ENCODE results near the gene GALE.

DNA sequence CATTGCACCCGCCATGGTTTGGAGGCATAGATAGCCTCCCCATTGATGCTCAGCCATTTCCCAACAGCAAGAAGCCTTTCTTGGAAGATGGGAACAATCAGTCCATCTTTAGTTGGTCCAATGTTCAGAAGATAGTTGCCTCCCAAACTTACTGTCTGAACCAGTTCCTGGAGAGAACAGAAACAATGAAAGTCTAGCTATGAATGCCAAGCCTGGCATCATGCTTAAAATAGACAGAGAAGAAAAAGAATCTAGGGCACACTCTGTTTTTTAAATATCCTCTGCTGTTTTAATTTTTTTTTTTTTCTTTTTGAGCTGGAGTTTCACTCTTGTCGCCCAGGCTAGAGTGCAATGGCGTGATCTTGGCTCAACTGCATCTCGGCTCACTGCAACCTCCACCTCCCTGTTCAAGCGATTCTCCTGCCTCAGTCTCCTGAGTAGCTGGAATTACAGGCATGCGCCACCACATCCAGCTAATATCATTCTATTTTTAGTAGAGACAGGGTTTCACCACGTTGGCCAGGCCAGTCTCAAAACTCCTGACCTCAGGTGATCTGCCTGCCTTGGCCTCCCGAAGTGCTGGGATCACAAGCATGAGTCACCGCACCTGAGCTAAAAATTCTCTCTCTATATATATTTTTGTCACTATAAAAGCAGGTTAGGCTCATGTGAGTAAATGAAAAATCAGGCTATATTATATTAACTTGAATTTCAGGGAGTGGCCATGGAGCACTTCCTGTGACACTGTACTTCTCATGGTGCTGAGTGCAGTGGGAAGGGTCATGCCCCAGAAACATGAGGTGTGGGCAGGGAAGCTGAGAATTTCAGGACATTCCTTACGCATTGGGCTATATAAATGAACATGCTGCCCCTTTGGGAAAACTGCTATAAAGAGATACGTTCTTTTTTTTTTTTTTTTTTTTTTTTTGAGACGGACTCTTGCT, 48.4 kb upstream of the GALE start:
- no peak for TF ChIP-seq POLR2A (IDR thresholded peaks at IDR 0.05)
- TF ChIP-seq, protein P1, sequence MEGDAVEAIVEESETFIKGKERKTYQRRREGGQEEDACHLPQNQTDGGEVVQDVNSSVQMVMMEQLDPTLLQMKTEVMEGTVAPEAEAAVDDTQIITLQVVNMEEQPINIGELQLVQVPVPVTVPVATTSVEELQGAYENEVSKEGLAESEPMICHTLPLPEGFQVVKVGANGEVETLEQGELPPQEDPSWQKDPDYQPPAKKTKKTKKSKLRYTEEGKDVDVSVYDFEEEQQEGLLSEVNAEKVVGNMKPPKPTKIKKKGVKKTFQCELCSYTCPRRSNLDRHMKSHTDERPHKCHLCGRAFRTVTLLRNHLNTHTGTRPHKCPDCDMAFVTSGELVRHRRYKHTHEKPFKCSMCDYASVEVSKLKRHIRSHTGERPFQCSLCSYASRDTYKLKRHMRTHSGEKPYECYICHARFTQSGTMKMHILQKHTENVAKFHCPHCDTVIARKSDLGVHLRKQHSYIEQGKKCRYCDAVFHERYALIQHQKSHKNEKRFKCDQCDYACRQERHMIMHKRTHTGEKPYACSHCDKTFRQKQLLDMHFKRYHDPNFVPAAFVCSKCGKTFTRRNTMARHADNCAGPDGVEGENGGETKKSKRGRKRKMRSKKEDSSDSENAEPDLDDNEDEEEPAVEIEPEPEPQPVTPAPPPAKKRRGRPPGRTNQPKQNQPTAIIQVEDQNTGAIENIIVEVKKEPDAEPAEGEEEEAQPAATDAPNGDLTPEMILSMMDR (IDR thresholded peaks at IDR 0.05), result no peak

All from gastroesophageal sphincter (tissue), 3 donors.